GM23248 (cell line): ENCODE measurements around the gene VPS41.

Source experiments
- EZH2 ChIP-seq: fragments of 200-600 bp; sonication (generic); IDR thresholded peaks from 2 replicates; pipeline ENCODE4 v1.6.1; 2018; ENCODE audit warnings: antibody characterized with exemption, mild to moderate bottlenecking; ENCODE audit not compliant: insufficient read depth, poor library complexity, severe bottlenecking
- EZH2phosphoT487 ChIP-seq: fragments of 200-600 bp; sonication (generic); IDR thresholded peaks from 2 replicates; pipeline ENCODE4 v1.6.1; 2018; ENCODE audit warnings: antibody characterized with exemption, moderate library complexity, mild to moderate bottlenecking, low read depth; ENCODE audit not compliant: insufficient read depth

- no peak for TF ChIP-seq EZH2
- TF ChIP-seq EZH2phosphoT487: no peak
Observed at GRCh38 chr7:38881015-38881414, 28.0 kb downstream of the VPS41 start.
